ENCODE results near the gene CFAP74. TPM values are rescaled to one million over a fixed set of nuclear protein-coding genes. Genes with fewer than 3 reads are reported as not detected.
A peak's percentile ranks its signal among the peaks of the same experiment; 100 is the strongest.

Gene CFAP74
- total RNA-seq, 1 donor from 2014 or later, result 3.5 TPM

DNA sequence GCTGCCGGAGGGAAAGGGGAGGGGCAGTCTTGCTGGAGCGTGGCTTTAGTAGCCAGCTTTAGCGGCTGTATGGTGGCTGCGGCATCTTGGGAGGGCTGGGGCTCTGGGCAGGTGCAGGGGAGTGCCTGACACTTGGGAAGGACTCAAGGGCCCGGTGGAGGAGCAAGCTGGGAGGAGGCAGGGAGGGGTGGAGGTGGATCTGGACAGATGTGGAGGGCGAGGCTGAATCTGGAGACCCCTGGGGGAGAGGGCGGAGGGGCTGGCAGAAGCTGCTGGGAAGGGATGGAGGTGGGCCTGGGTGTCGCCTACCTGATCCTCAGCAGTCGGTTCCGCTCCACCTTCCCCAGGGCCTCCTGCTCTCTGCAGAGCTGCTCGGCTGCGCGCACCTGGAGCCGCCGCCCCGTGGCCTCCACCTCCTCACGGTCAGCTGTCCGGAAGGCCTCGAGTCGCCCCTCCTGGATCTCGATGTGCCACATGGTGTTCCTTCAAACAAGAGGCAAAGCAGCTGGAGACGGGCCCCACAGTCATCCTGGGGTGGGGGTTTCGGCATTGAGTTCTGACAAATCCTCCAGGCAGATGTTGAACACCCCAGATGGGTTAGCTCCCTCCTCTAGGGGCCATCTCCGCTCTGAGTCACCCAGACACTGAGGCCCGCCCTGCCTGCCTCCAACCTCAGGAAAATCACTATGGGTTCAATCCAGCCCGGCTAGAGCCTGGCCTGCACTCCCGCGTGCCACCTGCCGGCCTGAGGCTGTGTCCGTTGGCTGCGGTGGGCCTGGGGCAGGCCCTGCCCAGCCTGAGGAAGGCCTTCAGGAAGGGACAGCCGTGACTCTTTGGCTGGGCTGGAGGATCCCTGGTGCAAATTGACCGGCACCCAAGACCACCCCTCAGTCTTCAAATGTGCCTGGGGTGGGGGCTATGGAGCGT, 29.6 kb downstream of the CFAP74 start:
- DNase-seq (ENCODE audit: low spot score), result no peak
- ATAC-seq, result no peak

DNA sequence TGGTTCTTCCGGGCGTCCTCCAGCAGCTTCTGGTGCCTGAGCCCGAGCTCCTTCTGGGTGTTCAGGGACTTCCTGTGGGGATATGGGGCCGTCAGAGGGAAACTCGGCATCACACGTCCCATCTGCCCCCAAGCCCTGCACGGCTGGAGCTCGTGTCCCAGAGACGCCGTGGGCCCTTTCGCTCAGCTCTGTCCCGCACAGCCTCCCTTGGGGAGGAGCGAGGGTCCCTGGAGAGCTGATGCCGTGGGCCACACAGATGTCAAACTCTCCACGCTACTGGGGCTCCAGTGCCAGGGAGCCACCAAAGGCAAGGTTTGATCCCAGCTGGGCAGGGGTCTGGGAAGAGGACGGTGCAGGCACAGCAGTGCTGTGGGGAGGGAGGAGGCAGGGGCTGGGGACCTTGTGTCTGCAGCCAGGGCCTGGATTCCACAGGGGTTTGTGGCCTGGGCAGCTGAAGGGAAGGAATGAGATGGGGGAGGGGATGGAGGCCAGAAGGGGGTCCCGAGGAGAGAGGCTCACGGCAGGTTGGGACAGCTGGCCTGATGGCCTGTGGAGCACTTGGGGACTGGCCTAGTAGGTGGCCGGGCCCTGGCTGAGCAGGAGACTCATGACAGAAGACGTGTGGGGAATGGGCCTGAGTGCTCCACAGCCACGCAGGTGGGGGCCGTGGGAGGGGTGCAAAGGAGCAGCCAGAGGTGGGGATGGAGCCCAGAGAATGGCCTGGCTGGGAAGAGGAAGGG, 30.4 kb downstream of the CFAP74 start:
- DNase-seq (ENCODE audit: low spot score), result no peak
- ATAC-seq, result no peak

DNA sequence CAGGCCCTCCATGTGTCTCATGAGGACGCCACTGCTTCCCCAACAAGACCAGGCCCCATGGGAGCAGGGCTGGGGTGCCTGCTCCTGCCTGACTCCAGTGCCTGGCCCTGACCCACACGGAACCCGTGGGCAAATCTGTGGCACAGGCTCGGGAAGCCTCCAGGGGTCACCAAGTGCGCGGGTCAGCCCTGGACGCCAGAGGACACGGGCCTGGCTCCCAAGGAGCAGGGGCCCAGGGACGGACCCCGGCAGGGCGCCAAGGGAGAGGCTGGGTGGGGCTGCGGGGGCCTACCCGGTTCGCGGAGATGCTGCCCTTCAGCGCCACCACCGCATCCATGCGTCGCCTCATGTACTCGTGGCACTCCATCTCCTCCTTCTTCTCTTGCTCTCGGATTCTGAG, 31.9 kb downstream of the CFAP74 start:
- DNase-seq (ENCODE audit: low spot score), result no peak
- no peak for ATAC-seq

DNA sequence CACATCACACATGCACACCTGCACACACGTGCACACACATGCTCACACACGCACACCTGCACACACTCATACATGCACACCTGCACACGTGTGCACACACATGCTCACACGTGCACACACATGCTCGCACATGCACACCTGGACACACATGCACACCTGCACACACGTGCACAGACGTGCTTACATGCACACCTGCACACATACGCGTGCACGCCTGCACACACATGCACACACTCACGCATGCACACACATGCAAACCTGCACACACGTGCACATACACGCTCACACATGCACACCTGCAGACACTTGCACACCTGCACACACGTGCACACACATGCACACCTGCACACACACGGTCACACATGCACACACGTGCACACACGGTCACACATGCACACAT, 32.6 kb downstream of the CFAP74 start:
- no peak for DNase-seq (ENCODE audit: low spot score)
- no peak for ATAC-seq

DNA sequence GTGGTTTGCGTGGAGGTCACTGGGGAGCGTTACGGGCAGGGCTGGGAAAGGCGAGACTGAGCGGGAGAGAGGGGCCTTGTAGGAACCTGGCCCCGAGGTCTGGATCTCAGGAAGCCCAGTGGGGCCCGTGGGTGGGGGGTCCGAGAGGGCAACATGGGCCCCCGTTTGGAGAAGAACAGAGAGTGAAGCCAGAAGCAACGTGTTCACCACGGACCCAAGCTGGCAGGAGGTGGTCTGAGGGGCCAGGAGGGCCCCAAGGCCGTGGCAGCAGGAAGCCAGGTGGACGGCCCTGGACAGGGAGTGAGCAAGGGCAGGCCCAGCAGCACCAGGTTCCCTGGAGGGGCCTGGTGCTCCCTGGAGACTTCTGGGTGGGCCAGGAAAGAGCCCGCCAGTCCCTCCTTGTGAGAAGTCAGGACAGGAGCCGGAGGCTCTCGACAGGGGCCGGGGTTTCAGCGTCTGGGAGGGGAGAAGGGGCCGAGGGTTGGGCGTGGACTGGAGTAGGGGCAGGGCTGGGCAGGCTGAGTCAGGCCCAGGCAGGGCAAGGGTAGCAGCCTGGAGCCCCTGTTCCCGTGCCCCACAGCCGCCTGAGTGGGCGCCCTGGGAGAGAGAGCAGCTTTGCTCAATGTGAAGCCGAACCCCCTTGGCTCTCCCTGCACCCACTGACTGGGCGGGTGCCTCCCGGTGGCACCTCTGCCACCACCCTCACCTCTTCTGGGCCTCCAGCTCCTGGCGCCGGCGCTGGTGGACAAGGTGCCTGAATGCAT, 33.5 kb downstream of the CFAP74 start:
- no peak for DNase-seq (ENCODE audit: low spot score)
- ATAC-seq, result no peak

DNA sequence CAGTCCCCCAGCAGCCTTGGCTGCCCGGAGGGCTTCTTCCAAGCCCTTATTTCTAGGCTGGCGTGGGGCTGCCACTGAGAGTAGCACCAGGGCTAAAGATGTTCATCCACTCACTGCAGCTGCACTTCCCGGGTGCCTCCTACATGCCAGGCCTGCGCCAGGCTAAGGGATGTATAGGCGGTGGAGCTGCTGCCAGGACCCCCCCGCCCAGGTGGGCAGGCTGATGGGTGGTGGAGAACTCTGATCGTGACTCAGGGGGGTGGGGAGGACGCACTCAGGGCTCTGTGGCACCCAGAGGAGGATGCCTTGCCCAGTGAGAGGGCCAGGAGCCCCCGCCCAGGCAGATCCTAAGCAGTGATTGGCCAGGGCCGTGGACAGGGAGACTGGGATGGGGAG, 34.1 kb downstream of the CFAP74 start:
- ATAC-seq (no peak), DNase-seq (ENCODE audit: low spot score) (no peak)

DNA sequence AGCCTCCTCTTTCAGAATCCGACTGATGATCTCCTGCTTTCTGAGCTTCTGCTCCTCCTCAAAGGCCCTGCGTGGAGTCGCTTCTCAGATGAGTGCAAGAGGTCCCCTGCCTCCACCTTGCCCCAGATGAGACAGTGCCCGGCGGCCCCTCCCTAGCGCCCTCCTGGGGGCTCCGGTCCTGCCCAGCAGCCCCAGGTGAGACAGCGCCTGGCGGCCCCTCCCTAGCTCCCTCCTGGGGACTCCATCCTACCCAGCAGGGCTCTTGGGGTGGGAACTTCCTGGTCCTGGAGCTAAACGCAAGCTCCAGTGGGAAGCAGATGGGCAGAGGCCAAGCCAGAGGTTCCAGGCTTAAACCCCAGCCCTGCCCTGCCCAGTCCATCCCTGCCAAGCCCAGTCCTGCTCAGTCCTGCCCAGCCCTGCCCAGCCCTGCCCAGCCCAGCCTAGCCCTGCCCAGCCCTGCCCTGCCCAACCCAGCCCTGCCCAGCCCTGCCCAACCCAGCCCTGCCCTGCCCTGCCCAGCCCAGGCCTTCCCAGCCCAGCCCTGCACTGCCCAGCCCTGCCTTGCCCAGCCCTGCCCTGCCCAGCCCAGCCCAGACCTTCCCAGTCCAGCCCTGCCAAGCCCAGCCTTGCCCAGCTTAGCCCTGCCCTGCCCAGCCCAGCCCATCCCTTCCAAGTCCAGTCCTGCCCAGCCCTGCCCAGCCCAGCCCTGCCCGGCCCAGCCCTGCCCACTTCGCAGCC, 34.6 kb downstream of the CFAP74 start:
- ATAC-seq (no peak), DNase-seq (ENCODE audit: low spot score) (no peak)

DNA sequence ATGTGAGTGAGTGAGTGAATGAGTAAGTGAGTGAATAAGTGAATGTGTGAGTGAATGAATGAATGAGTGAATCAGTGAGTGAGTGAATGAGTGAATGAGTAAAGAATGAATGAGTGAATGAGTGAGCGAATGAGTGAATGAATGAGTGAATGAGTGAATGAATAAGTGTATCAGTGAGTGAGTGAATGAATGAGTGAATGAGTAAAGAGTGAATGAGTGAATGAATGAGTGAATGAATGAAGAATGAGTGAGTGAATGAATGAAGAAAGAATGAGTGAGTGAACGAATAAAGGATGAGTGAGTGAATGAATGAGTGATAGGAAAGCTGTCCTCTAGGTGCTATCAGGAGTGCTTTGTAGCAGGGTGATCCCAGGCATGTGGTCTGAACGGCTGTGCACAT, 35.7 kb downstream of the CFAP74 start:
- ATAC-seq, result no peak
- DNase-seq (ENCODE audit: low spot score), result no peak

DNA sequence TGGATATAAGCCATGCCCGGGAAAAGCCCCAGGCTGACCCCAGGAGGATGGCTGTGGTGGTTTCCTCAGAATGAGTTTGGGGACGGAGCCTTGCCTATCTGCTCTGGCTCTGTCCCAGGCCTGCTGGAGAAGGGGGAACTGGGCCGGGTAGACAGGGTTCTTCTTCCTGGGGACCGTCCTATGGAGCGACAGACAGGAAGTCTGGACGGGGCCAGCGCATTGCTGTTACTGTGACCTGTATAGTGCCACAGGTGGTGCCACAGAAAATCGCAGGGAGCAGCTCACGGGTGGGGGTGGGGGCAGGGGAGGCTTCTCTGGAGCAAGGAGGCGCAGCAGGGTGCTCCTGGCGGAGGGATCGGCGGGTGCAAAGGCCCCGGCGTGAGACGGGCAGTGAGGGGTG, 36.4 kb downstream of the CFAP74 start:
- ATAC-seq, result peak; percentile 14
- no peak for DNase-seq (ENCODE audit: low spot score)

DNA sequence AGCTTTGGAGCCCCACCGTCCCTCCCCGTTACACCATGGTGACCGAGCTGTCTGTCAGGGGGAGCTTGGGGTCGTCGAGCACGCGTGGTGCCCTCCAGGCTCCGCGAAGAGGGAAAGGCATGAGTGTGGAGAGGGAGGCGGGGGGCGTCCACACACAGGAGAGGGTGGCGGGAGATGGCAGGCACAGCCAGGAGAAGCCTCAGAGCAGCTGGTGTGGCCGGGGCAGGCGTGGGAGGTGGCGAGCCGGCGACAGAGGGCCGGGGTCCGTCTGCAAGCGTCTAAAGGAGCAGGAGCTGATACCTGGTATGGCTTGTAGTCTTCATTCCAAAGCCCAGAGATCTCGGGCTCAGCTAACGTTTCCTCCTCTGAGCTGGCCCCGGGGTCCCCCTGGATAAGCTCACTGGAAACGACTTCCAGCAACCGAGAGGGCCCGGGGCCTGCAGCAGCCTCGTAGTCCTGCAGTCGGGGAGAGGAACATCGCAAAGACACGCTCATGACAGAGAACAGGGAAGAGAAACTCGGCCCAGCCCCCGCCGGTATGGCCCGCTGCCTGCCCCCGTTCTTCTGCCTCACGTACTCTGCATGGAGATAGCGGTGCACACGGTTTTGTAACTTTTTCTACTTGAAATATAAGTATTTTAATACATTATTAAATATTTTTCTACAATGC, 37.4 kb downstream of the CFAP74 start:
- DNase-seq (ENCODE audit: low spot score) (no peak), ATAC-seq (peak; percentile 27)

DNA sequence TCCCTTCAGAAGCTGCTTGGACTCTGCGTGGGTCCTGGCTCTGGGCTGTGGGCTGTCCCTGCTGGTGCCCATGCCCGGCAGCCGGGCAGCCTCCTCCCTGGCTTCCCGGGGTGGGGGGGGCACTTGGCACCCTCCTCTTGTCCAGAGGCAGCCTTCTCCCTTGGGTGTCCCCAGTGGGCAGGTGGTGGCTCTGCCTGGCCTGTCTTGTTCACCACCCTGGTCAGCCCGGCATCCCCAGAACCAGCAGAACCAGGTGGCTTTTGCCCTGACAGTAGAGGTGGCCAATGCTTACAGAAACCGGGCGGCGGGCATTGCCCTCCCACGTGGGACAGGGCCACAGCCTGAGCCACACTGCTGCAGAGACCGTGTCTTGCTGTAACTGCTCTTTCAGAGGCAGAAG, 38.0 kb downstream of the CFAP74 start:
- no peak for ATAC-seq

DNA sequence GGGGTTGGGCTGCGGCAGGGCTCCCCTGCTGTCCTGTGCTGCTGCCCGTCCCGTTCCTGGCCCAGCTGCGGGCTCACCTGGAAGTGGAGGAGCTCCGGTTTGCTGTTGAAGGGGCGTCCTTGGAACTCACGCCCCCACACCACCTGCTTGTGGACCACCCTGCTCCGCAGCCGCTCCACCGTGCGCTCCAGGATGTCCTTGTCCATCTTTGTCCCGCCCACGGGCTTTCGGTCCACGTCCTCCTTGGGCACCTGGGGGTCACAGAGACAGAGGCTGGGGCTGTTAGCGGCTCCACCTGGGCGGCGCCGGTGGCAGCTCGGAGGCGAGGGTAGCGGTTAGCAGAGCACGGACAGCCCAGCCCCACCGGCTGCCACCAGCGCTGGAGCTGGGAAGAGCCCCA, 38.8 kb downstream of the CFAP74 start:
- no peak for DNase-seq (ENCODE audit: low spot score)
- ATAC-seq, result no peak

More for the DNA sequence above, 38.0 kb downstream of the CFAP74 start:
- DNase-seq (ENCODE audit: low spot score), result no peak

DNA sequence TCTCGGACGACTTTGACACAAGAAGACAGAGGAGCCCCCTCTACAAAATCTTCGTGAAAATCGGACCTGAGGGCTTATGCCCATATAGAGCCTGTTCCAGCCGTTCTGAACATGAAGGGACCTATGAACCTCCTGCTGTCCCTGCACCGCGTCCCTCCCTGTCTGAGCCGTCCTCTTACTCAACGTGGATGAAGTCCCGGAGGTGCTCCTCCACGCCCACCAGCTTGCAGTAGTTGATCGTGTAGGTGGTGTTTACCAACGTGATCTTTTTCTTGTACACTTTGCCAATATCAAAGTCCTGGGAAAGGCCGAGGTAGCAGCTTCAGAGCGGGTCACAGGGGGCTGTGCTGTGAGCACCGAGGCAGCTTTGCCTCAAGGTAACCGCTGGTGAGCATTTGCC, 40.0 kb downstream of the CFAP74 start:
- DNase-seq (ENCODE audit: low spot score) (no peak), ATAC-seq (no peak)

DNA sequence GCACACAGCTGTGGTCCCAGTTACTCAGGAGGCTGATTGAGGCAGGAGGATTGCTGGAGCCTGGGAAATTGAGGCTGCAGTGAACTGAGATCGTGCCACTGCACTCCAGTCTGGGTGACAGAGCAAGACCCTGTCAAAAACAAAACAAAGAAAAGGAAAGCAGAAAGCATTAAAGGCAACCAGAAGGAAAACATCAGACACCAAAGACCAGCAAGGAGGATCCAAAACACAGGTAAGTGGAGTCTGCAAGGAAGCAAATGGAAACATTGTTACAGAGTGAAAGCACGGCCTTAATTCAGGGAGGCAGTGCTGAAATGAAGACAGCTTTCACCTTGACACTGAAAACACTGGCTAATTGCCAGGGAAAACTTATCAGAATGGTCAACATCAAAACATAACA, 40.8 kb downstream of the CFAP74 start:
- ATAC-seq (no peak), DNase-seq (ENCODE audit: low spot score) (no peak)

DNA sequence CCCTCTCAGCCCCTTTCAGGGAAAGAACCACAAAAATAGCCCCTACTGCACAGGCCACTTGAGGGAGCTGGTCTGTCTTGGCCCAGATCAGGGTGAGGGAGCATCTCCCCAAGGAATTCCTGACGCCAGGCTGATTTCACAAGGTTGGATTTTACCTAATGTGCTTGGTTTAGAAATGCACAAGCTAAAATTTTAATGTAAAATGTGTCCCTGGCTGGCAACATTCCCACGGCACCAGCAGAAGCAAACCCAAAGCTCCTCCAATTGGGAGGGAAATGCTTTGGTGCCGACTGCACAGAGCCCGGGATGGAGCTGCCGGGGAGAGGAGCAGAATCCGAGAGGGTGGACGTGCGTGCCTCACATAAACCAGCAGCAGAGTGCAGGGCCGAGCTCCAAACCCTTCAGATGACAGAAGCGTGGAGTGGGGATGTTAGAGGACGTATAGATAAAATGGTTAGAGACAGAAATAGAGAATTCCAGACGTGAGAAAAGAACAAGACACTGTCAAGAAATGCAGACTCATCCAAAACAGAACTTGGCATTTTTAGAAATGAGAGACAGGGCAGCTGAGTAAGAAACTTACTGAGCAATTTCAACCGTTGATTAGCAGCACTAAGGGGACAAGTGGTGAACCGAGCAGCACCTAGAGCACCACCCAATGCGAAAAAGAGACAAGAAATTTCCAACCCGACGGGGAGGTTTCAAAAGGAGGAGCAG, 42.9 kb downstream of the CFAP74 start:
- no peak for ATAC-seq
- no peak for DNase-seq (ENCODE audit: low spot score)

DNA sequence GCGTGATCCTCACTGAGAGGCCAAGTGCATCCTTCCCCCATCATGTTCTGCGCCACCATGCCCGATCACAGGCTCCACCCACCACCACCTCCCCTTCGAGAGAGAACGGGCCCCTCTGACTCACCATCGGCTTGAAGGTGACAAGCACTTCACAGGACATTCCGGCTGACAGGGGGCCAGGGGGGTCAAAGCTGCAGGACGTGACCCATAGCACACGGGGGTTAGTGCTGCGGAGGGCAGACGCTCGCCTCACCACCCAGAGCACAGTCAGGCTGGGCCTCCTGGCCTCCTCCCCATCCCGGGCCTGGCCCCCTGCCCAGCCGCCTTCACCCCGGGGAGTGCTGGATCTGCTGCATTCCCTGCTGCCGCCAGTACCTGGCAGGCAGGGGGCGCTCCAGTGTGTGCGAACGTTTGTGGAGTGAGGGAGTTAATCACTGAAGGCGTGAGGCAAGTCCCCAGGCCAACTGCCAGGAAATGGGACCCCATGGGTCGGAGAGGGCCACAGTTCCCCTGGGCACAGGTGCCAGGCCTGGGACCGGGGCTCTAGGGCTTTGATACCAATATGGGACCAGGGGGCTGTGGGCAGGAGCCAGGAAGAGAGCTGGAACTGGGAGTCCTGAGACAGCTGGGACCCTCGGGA, 43.6 kb downstream of the CFAP74 start:
- peak; percentile 95 for ATAC-seq
- DNase-seq (ENCODE audit: low spot score), result peak; percentile 86

DNA sequence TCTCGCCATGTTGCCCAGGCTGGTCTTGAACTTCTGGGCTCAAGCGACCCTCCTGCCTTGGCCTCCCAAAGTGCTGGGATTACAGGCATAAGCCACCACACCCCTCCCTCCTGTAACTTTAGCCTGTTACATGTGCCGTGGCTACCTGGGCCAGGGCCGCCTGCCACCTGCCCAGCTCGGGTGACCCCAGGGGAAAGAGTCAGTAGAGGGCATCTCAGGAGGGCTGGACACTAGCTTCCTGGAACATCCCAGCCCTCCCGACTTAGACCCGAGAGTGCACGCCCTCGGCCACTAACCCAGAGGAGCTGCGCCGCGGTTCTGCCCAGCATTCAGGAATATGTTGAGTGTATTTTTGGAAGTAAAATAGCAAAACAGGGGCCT, 44.1 kb downstream of the CFAP74 start:
- ATAC-seq (no peak), DNase-seq (ENCODE audit: low spot score) (no peak)

DNA sequence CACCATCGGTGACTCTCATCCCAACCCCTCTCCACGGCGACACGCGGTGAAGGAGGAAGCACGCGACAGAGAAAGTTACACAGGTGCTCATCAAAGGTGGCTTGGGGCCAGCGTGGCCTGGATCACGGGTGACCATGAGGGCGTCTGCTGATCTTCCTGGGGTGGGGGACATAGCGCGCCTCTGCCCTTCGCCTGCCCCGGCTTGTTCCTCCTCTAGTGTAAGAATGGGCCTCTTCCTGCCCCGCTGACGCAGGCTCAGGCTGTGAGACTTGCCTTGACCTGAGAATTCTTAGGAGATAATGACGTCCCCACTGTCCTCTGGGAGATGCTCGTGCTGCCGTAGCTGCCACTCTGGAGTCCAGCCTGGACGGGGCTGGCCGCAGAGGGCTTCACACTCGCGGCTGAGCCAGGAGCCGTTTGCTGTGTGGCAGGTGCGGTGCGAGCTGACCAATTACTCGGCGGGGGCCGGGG, 45.5 kb downstream of the CFAP74 start:
- no peak for DNase-seq (ENCODE audit: low spot score)
- no peak for ATAC-seq

DNA sequence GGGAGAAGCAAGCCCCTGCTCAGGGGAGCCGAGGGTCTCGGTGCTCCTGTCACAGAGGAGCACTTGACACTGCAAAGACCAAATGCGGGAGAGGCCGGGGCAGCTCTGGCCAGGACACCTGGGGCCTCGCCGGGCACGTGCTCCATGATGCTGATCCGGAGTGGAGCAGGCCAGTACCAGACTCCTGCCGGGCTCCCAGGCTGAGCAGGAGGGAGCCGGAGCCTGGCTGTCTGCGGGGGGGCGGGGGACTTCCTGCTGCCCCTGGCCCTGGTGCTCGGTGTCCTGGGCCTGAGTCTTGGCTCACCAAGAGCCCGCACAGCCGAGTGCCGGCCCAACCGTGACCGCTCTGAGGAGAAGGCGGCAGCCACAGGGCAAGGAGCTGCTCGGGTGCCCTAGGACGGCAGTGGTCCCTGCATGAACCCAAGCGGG, 46.0 kb downstream of the CFAP74 start:
- ATAC-seq, result no peak
- no peak for DNase-seq (ENCODE audit: low spot score)

Measured in left lobe of liver (tissue), 2 donors.